IMR-90 (cell line): ENCODE results near the gene PRAMEF18. TPM values are rescaled to one million over a fixed set of nuclear protein-coding genes. Genes with fewer than 3 reads are reported as not detected.
"Not testable (repeated sequence)": the region's sequence is repeated elsewhere in the genome, so short reads cannot be mapped to it uniquely, and the experiment has no call there.

ENCODE experiments used
- ATAC-seq: fragments of 200-7000 bp; cut with Tn5 transposase; 2 replicates; pipeline ENCODE4 v1.9.1; 2020; ENCODE audit warnings: low read depth, mild to moderate bottlenecking, moderate library complexity
- BruUV-seq: library from RNA; stranded (reverse); fragments of 400-500 nt; replicated peaks from 2 replicates; lab custom pipeline; 2021; lab: Mats Ljungman, UMichigan
- CTCF ChIA-PET: fragments of 300-600 bp; formaldehyde crosslinking; extraction: SDS; loops from one replicate; lab custom pipeline; 2021; ENCODE audit warnings: antibody characterized with exemption; lab: Yijun Ruan, JAX
- POLR2A ChIA-PET: fragments of 300-600 bp; sonication (Branson Sonifier 250); formaldehyde crosslinking; loops from one replicate; lab custom pipeline; 2022; ENCODE audit warnings: antibody characterized with exemption; ENCODE audit not compliant: unreplicated experiment; lab: Charles Lee
- DNase-seq: peaks from one replicate; pipeline ENCODE4 v3.0.0; 2013
- H2AFZ ChIP-seq: replicated peaks from 2 replicates; pipeline ENCODE3; 2013; ENCODE audit warnings: low read length, mild to moderate bottlenecking; ENCODE audit not compliant: poor library complexity
- H2AK5ac ChIP-seq: 2 replicates; pipeline ENCODE4 v1.6.1; 2013; ENCODE audit warnings: low read depth, low read length, inconsistent platforms
- H2AK9ac ChIP-seq: replicated peaks from 2 replicates; pipeline ENCODE3; 2013; ENCODE audit warnings: mild to moderate bottlenecking, low read depth, low read length, moderate library complexity; ENCODE audit not compliant: poor library complexity
- H2BK120ac ChIP-seq: 2 replicates; pipeline ENCODE4 v1.6.1; 2013; ENCODE audit warnings: low read depth, low read length, inconsistent platforms
- H2BK15ac ChIP-seq: 3 replicates; pipeline ENCODE4 v1.6.1; 2013; ENCODE audit warnings: low read depth, low read length, inconsistent platforms
- H2BK20ac ChIP-seq: 2 replicates; pipeline ENCODE4 v1.6.1; 2013; ENCODE audit warnings: low read depth, mild to moderate bottlenecking, inconsistent platforms, low read length, moderate library complexity
- H2BK5ac ChIP-seq: 2 replicates; pipeline ENCODE4 v1.6.1; 2013; ENCODE audit warnings: mild to moderate bottlenecking, low read depth, low read length, inconsistent platforms; ENCODE audit not compliant: poor library complexity, severe bottlenecking
- H3K14ac ChIP-seq: replicated peaks from 2 replicates; pipeline ENCODE4 v1.6.1; 2013; ENCODE audit warnings: low read depth, low read length, inconsistent platforms
- H3K18ac ChIP-seq: 2 replicates; pipeline ENCODE4 v1.6.1; 2013; ENCODE audit warnings: low read depth, low read length, control low read depth
- H3K23ac ChIP-seq: 2 replicates; pipeline ENCODE4 v1.6.1; 2013; ENCODE audit warnings: low read depth, low read length, inconsistent platforms
- H3K27ac ChIP-seq: 2 replicates; pipeline ENCODE4 v1.5.1; 2013; ENCODE audit warnings: mild to moderate bottlenecking, control low read depth, low read length; ENCODE audit not compliant: insufficient read depth
- H3K27me3 ChIP-seq: 2 replicates; pipeline ENCODE4 v1.6.1; 2013; ENCODE audit warnings: low read length; ENCODE audit not compliant: control insufficient read depth, insufficient read depth
- H3K36me3 ChIP-seq: 2 replicates; pipeline ENCODE4 v1.6.1; 2013; ENCODE audit warnings: low read length, mixed read lengths; ENCODE audit not compliant: control insufficient read depth, insufficient read depth
- H3K4ac ChIP-seq: 2 replicates; pipeline ENCODE4 v1.6.1; 2013; ENCODE audit warnings: low read depth, low read length, inconsistent platforms
- H3K4me1 ChIP-seq: 2 replicates; pipeline ENCODE4 v1.6.1; 2013; ENCODE audit warnings: low read length, mixed read lengths; ENCODE audit not compliant: control insufficient read depth, insufficient read depth
- H3K4me2 ChIP-seq: 2 replicates; pipeline ENCODE4 v1.6.1; 2013; ENCODE audit warnings: low read depth, mild to moderate bottlenecking, control low read depth, low read length, moderate library complexity
- H3K4me3 ChIP-seq: 2 replicates; pipeline ENCODE4 v1.5.1; 2013; ENCODE audit warnings: low read depth, mild to moderate bottlenecking, control low read depth, low read length, moderate library complexity; ENCODE audit not compliant: insufficient read depth
- H3K56ac ChIP-seq: 2 replicates; pipeline ENCODE4 v1.6.1; 2013; ENCODE audit warnings: low read length, inconsistent platforms; ENCODE audit not compliant: insufficient read depth; ENCODE audit errors: extremely low read depth
- H3K79me1 ChIP-seq, 2 experiments: 2 replicates each; pipeline ENCODE4 v1.6.1; 2013; ENCODE audit warnings: low read length in 2 of 2, inconsistent platforms in 1 of 2, low read depth in 1 of 2
- H3K9ac ChIP-seq: 2 replicates; pipeline ENCODE4 v1.6.1; 2013; ENCODE audit warnings: low read depth, low read length, control low read depth
- H3K9me1 ChIP-seq: 2 replicates; pipeline ENCODE4 v1.6.1; 2013; ENCODE audit warnings: low read length, inconsistent platforms; ENCODE audit not compliant: insufficient read depth
- H3K9me3 ChIP-seq: 2 replicates; pipeline ENCODE4 v1.6.1; 2013; ENCODE audit warnings: low read length; ENCODE audit not compliant: control insufficient read depth, insufficient read depth
- H4K20me1 ChIP-seq: 2 replicates; pipeline ENCODE4 v1.6.1; 2013; ENCODE audit warnings: low read length, inconsistent platforms; ENCODE audit not compliant: insufficient read depth
- H4K5ac ChIP-seq: 2 replicates; pipeline ENCODE4 v1.6.1; 2013; ENCODE audit warnings: mild to moderate bottlenecking, low read depth, low read length, control low read depth
- H4K8ac ChIP-seq, 2 experiments: 2 replicates each; pipeline ENCODE4 v1.6.1; 2013; ENCODE audit warnings: low read depth in 2 of 2, low read length in 2 of 2, control low read depth in 1 of 2, inconsistent platforms in 1 of 2
- H4K91ac ChIP-seq: 2 replicates; pipeline ENCODE4 v1.6.1; 2013; ENCODE audit warnings: low read depth, low read length, inconsistent platforms; ENCODE audit not compliant: insufficient read depth
- WGBS, 2 experiments: methylation state at CpG; one replicate each; pipeline versions ENCODE4 v1.1.5 to v1.1.7; 2013; ENCODE audit warnings: missing lambda C conversion rate in 2 of 2; ENCODE audit not compliant: insufficient read length in 1 of 2; ENCODE audit errors: extremely low coverage in 2 of 2; 5-methylcytosine and 5-hydroxymethylcytosine counted together
- dilution Hi-C: fragments of 300-500 bp; cut with HindIII; formaldehyde crosslinking; loops from one replicate; pipeline ENCODE4 v1.14.3; 2018; ENCODE audit warnings: low sequenced_read_pairs; ENCODE audit not compliant: unreplicated experiment
- in situ Hi-C: fragments of 300-500 bp; cut with MboI; formaldehyde crosslinking; loops from 3 replicates; pipeline ENCODE4 v1.14.3; 2019; ENCODE audit warnings: low sequenced_read_pairs, inconsistent platforms, mixed read lengths
- intact Hi-C: fragments of 100-400 bp; cut with micrococcal nuclease; formaldehyde crosslinking; loops from 2 replicates; pipeline ENCODE4 v1.10.0; 2022
- polyA plus RNA-seq, 3 experiments: library from polyadenylated mRNA; depleted of rRNA; stranded (reverse); fragments of >200 nt; gene quantifications; 2 replicates each; pipeline ENCODE4 v1.2.3, GENCODE V29; 2012; ENCODE audit warnings: low replicate concordance in 1 of 3
- total RNA-seq: library from RNA; depleted of rRNA; stranded (reverse); fragments of >200 nt; gene quantifications from 2 replicates; pipeline ENCODE4 v1.2.3, GENCODE V29; 2012

PRAMEF18 gene
- total and polyA plus RNA-seq, 2 of the 4 experiments (the other 2 are of a cell fraction) = not detected

DNA sequence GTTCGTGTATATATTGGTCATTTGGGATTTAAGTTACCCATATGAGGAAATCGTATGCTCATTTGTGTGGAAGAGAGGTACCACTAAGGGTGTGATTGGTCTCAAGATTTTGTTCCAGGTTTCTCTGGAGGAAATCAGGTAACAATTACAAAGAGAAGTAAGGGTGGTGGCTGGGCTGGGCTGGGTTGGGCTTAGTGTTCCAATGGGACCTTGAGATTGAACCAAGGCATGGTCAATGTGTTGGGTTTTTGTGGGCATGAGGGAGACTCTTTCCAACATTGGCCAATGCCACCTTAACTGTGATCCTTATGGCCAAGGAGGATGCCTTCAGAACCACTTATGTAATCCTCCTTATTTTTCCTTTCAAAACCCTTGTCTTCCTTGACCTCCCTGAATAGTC lies 4.6 kb upstream of the PRAMEF18 start:
- H2BK20ac ChIP-seq, H2AK9ac ChIP-seq, H4K91ac ChIP-seq, H4K8ac ChIP-seq, intact Hi-C loops, H3K36me3 ChIP-seq, H2AFZ ChIP-seq, H3K9me1 ChIP-seq, H4K20me1 ChIP-seq, H3K23ac ChIP-seq, H3K56ac ChIP-seq, POLR2A ChIA-PET, H2BK5ac ChIP-seq, H3K27me3 ChIP-seq, H3K27ac ChIP-seq, H2BK15ac ChIP-seq, CTCF ChIA-PET, H3K9ac ChIP-seq, H2AK5ac ChIP-seq, H3K4ac ChIP-seq, dilution Hi-C loops, H3K79me1 ChIP-seq, H2BK120ac ChIP-seq, H3K4me2 ChIP-seq, H3K4me1 ChIP-seq, H3K14ac ChIP-seq, H3K18ac ChIP-seq, H3K4me3 ChIP-seq, BruUV-seq, in situ Hi-C loops, ATAC-seq, H4K5ac ChIP-seq, DNase-seq: not testable (repeated sequence)
- no CpG with 5 or more reads among the region's 2 CpGs for WGBS, 2 experiments
- H3K9me3 ChIP-seq = peaks cover 13% of the 10 kb centered on the region

DNA sequence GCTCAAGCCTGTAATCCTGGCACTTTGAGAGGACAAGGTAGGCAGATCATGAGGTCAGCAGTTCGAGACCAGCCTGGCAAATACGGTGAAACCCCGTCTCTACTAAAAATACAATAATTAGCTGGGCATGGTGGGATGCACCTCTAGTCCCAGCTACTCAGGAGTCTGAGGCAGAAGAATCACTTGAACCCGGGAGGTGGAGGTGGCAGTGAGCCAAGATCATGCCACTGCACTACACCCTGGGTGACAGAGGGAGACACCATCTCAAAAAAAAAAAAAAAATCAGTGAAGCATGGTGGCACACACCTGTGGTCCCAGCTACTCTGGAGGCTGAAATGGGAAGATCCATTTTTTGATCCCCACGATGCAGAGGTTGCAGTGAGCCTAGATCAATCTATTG lies 4.1 kb upstream of the PRAMEF18 start:
- BruUV-seq, H3K14ac ChIP-seq, H3K23ac ChIP-seq, H3K27me3 ChIP-seq, ATAC-seq, H2AFZ ChIP-seq, H3K4me2 ChIP-seq, H2BK15ac ChIP-seq, H3K4ac ChIP-seq, H3K9ac ChIP-seq, dilution Hi-C loops, H4K20me1 ChIP-seq, H3K36me3 ChIP-seq, H2BK120ac ChIP-seq, H4K5ac ChIP-seq, CTCF ChIA-PET, H3K27ac ChIP-seq, H4K91ac ChIP-seq, H3K9me1 ChIP-seq, H2AK5ac ChIP-seq, POLR2A ChIA-PET, H3K18ac ChIP-seq, DNase-seq, H3K4me3 ChIP-seq, H3K4me1 ChIP-seq, H3K56ac ChIP-seq, H3K79me1 ChIP-seq, H2BK20ac ChIP-seq, in situ Hi-C loops, intact Hi-C loops, H4K8ac ChIP-seq, H2BK5ac ChIP-seq, H2AK9ac ChIP-seq: not testable (repeated sequence)
- no CpG with 5 or more reads among the region's 5 CpGs for WGBS, 2 experiments
- H3K9me3 ChIP-seq = peaks cover 13% of the 10 kb centered on the region
